H9 (cell line): ENCODE measurements around the gene CHST5. TPM values are rescaled to one million over a fixed set of nuclear protein-coding genes. Genes with fewer than 3 reads are reported as not detected.
A peak's percentile ranks its signal among the peaks of the same experiment; 100 is the strongest.

ENCODE experiments used
- DNase-seq: peaks from one replicate; pipeline ENCODE4 v3.0.0-alpha.2; 2017
- H2AFZ ChIP-seq: one replicate; pipeline ENCODE4 v1.6.1; 2013; ENCODE audit warnings: mild to moderate bottlenecking, low read length, control low read depth, moderate library complexity
- H2AK5ac ChIP-seq: 2 replicates; pipeline ENCODE4 v1.6.1; 2013; ENCODE audit warnings: low read length, control low read depth, mixed read lengths; ENCODE audit not compliant: insufficient read length
- H2BK120ac ChIP-seq: one replicate; pipeline ENCODE4 v1.6.1; 2013; ENCODE audit warnings: low read depth, mild to moderate bottlenecking, low read length, control low read depth, inconsistent platforms; ENCODE audit not compliant: poor library complexity, severe bottlenecking
- H2BK12ac ChIP-seq: 2 replicates; pipeline ENCODE4 v1.6.1; 2013; ENCODE audit warnings: low read length, control low read depth, mixed read lengths, low read depth; ENCODE audit not compliant: insufficient read length
- H2BK15ac ChIP-seq: 2 replicates; pipeline ENCODE4 v1.6.1; 2013; ENCODE audit warnings: low read depth, low read length, control low read depth
- H2BK20ac ChIP-seq: one replicate; pipeline ENCODE4 v1.6.1; 2013; ENCODE audit warnings: low read depth, mild to moderate bottlenecking, low read length, control low read depth, inconsistent platforms; ENCODE audit not compliant: poor library complexity, severe bottlenecking
- H2BK5ac ChIP-seq: 2 replicates; pipeline ENCODE4 v1.6.1; 2013; ENCODE audit warnings: low read length, control low read depth, mixed read lengths; ENCODE audit not compliant: insufficient read length
- H3K14ac ChIP-seq: 2 replicates; pipeline ENCODE4 v1.6.1; 2013; ENCODE audit warnings: low read length, control low read depth; ENCODE audit not compliant: insufficient read depth
- H3K18ac ChIP-seq: 2 replicates; pipeline ENCODE4 v1.6.1; 2013; ENCODE audit warnings: low read depth, mild to moderate bottlenecking, mixed read lengths, low read length, control low read depth; ENCODE audit not compliant: insufficient read length
- H3K23ac ChIP-seq: 2 replicates; pipeline ENCODE4 v1.6.1; 2013; ENCODE audit warnings: low read length, control low read depth, mixed read lengths, low read depth; ENCODE audit not compliant: insufficient read length
- H3K23me2 ChIP-seq: 2 replicates; pipeline ENCODE4 v1.6.1; 2013; ENCODE audit warnings: low read depth, mild to moderate bottlenecking, mixed read lengths, low read length, control low read depth; ENCODE audit not compliant: insufficient read length, poor library complexity, severe bottlenecking
- H3K27ac ChIP-seq: 2 replicates; pipeline ENCODE4 v1.5.1; 2013; ENCODE audit warnings: low read length, control low read depth, mixed read lengths, low read depth; ENCODE audit not compliant: insufficient read length
- H3K27me3 ChIP-seq: 2 replicates; pipeline ENCODE4 v1.6.1; 2013; ENCODE audit warnings: low read length, control low read depth, inconsistent platforms; ENCODE audit not compliant: insufficient read depth
- H3K4ac ChIP-seq: 2 replicates; pipeline ENCODE4 v1.6.1; 2013; ENCODE audit warnings: low read depth, mild to moderate bottlenecking, control low read depth, inconsistent platforms, low read length, moderate library complexity
- H3K4me1 ChIP-seq: 2 replicates; pipeline ENCODE4 v1.6.1; 2013; ENCODE audit warnings: low read length, control low read depth, inconsistent platforms; ENCODE audit not compliant: insufficient read depth
- H3K4me2 ChIP-seq: 2 replicates; pipeline ENCODE4 v1.6.1; 2013; ENCODE audit warnings: low read length, control low read depth, mixed read lengths; ENCODE audit not compliant: insufficient read length, insufficient read depth
- H3K56ac ChIP-seq: 2 replicates; pipeline ENCODE4 v1.6.1; 2013; ENCODE audit warnings: low read depth, mild to moderate bottlenecking, mixed read lengths, low read length, control low read depth; ENCODE audit not compliant: insufficient read length
- H3K79me1 ChIP-seq: 2 replicates; pipeline ENCODE4 v1.6.1; 2013; ENCODE audit warnings: low read depth, mild to moderate bottlenecking, moderate library complexity, low read length, control low read depth, inconsistent platforms; ENCODE audit not compliant: insufficient read depth, poor library complexity, severe bottlenecking
- H3K79me2 ChIP-seq: 2 replicates; pipeline ENCODE4 v1.6.1; 2013; ENCODE audit warnings: low read length, control low read depth, inconsistent platforms; ENCODE audit not compliant: insufficient read depth
- H3K9ac ChIP-seq: 2 replicates; pipeline ENCODE4 v1.6.1; 2013; ENCODE audit warnings: low read length, control low read depth, mixed read lengths; ENCODE audit not compliant: insufficient read length; ENCODE audit errors: extremely low read depth
- H3K9me3 ChIP-seq: one replicate; pipeline ENCODE4 v1.6.1; 2013; ENCODE audit warnings: low read depth, low read length, inconsistent platforms; ENCODE audit not compliant: control insufficient read depth
- H3T11ph ChIP-seq: one replicate; pipeline ENCODE4 v1.6.1; 2013; ENCODE audit warnings: mild to moderate bottlenecking, low read length, control low read depth, inconsistent platforms
- H4K20me1 ChIP-seq: one replicate; pipeline ENCODE4 v1.6.1; 2013; ENCODE audit not compliant: control insufficient read depth, insufficient read length, insufficient read depth
- H4K5ac ChIP-seq: 2 replicates; pipeline ENCODE4 v1.6.1; 2013; ENCODE audit warnings: low read depth, mild to moderate bottlenecking, mixed read lengths, low read length, control low read depth; ENCODE audit not compliant: insufficient read length
- H4K8ac ChIP-seq: replicated peaks from 2 replicates; pipeline ENCODE4 v1.6.1; 2013; ENCODE audit warnings: low read length, control low read depth, mixed read lengths, low read depth; ENCODE audit not compliant: insufficient read length
- H4K91ac ChIP-seq: 2 replicates; pipeline ENCODE4 v1.6.1; 2013; ENCODE audit warnings: low read depth, mild to moderate bottlenecking, moderate library complexity, mixed read lengths, low read length, control low read depth; ENCODE audit not compliant: insufficient read length
- H3K27ac Mint-ChIP-seq, 3 experiments: 2 replicates in 2 of 3; 3 replicates in 1 of 3; pipeline ENCODE4 v1.8.0; 2020 to 2021; ENCODE audit warnings: mixed read lengths in 3 of 3, mild to moderate bottlenecking in 1 of 3, moderate library complexity in 1 of 3
- H3K27me3 Mint-ChIP-seq: 2 replicates; pipeline ENCODE4 v1.8.0; 2021; ENCODE audit warnings: low read depth, mild to moderate bottlenecking, moderate library complexity, mixed read lengths
- H3K36me3 Mint-ChIP-seq, 3 experiments: 2 replicates in 2 of 3; 3 replicates in 1 of 3; pipeline ENCODE4 v1.8.0; 2020 to 2021; ENCODE audit warnings: low read depth in 3 of 3, mixed read lengths in 3 of 3; ENCODE audit not compliant: insufficient read depth in 1 of 3
- H3K4me1 Mint-ChIP-seq, 2 experiments: 2 replicates each; pipeline ENCODE4 v1.8.0; 2020; ENCODE audit warnings: mixed read lengths in 2 of 2
- H3K4me3 Mint-ChIP-seq, 2 experiments: 2 replicates in 1 of 2; 3 replicates in 1 of 2; pipeline ENCODE4 v1.8.0; 2020 to 2021; ENCODE audit warnings: mild to moderate bottlenecking in 2 of 2, mixed read lengths in 2 of 2, moderate library complexity in 1 of 2
- H3K9me3 Mint-ChIP-seq, 2 experiments: 2 replicates in 1 of 2; 3 replicates in 1 of 2; pipeline ENCODE4 v1.8.0; 2020; ENCODE audit warnings: mild to moderate bottlenecking in 2 of 2, mixed read lengths in 2 of 2, moderate library complexity in 1 of 2
- WGBS: extraction: QIAGEN DNeasy Blood & Tissue Kit; methylation state at CpG from one replicate; pipeline ENCODE4 v1.1.7; 2013; ENCODE audit warnings: missing lambda C conversion rate, low lambda C conversion rate, mixed read lengths; ENCODE audit not compliant: insufficient read length; ENCODE audit errors: extremely low coverage; 5-methylcytosine and 5-hydroxymethylcytosine counted together
- total RNA-seq: library from RNA; stranded (reverse); gene quantifications from 2 replicates; pipeline ENCODE4 v1.2.1, GENCODE V29; 2021
- TF ChIP-seq, protein P1 (sequence below): fragments of 200-600 bp; sonication (generic); conservative IDR thresholded peaks from 3 replicates; pipeline ENCODE4 v1.8.0; 2021; ENCODE audit warnings: antibody characterized with exemption, mild to moderate bottlenecking

CHST5 gene
- total RNA-seq, 1 experiment from 2014 or later, result not detected

DNA sequence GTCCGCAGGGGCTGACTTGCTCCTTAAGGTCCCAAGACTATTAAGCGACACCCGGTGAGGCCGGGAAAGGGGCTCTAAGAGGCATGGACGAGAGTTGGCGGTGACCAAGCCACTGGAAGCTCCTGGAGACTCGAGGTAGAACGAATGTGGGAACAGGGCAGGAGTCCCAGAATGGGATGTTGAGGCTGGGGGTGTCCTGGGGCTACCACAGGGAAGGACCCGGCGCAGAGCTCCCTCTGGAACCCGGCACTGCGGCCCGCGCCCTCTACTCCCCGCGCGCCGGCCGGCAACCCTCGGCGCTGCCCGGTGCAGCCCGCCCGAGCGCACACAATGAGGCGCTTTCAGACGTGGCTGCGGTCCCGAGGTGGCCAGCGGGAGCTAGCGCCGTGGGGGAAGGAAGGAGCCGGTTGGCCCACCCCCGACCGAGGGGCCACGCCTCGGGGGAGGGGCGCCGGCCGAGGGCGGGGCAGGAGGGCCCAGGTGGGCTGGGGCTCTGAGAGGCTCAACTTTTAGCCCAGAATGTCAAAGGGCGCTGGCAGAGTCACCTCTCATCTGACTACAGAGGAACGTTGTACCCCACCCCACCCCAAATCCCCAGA is 40.7 kb downstream of the CHST5 start, which contains the start of gene CHST6:
Gene CHST6 (minus strand): TSS at position 366 of the 599 bp plus-strand sequence. CDS start 15,613 bp downstream, outside the sequence.
- peak within 1 kb of the TSS; percentile 72 for H3K18ac ChIP-seq
- H3K27me3 ChIP-seq, result no peaks in the 10 kb centered on the region
- H2BK12ac ChIP-seq, result no peak within 1 kb of the TSS
- no peaks in the 10 kb centered on the region for H3K79me1 ChIP-seq
- H3K4me1 ChIP-seq, result no peaks in the 10 kb centered on the region; the same call in 1 of the 2 replicates
- peak within 1 kb of the TSS; percentile 58 for H3K9ac ChIP-seq
- WGBS, result no CpG with 5 or more reads among the region's 43 CpGs
- H3K79me2 ChIP-seq, result no peaks in the 10 kb centered on the region
- peaks cover 12% of the 10 kb centered on the region for H3K23me2 ChIP-seq
- TF ChIP-seq, protein P1, sequence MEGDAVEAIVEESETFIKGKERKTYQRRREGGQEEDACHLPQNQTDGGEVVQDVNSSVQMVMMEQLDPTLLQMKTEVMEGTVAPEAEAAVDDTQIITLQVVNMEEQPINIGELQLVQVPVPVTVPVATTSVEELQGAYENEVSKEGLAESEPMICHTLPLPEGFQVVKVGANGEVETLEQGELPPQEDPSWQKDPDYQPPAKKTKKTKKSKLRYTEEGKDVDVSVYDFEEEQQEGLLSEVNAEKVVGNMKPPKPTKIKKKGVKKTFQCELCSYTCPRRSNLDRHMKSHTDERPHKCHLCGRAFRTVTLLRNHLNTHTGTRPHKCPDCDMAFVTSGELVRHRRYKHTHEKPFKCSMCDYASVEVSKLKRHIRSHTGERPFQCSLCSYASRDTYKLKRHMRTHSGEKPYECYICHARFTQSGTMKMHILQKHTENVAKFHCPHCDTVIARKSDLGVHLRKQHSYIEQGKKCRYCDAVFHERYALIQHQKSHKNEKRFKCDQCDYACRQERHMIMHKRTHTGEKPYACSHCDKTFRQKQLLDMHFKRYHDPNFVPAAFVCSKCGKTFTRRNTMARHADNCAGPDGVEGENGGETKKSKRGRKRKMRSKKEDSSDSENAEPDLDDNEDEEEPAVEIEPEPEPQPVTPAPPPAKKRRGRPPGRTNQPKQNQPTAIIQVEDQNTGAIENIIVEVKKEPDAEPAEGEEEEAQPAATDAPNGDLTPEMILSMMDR, result no peak
- no peak within 1 kb of the TSS for H4K5ac ChIP-seq
- no peak within 1 kb of the TSS for H4K8ac ChIP-seq
- H2BK15ac ChIP-seq, result no peak within 1 kb of the TSS
- no peak within 1 kb of the TSS for H2AFZ ChIP-seq
- peaks cover 6% of the 10 kb centered on the region; the same call in 1 of the 2 replicates for H3K27me3 Mint-ChIP-seq
- peak within 1 kb of the TSS; percentile 60 to 81 (median 61); a peak in 5 of 7 replicates for H3K27ac Mint-ChIP-seq
- H3T11ph ChIP-seq, result no peak within 1 kb of the TSS
- peaks cover 3% of the 10 kb centered on the region for H4K20me1 ChIP-seq
- no peak within 1 kb of the TSS for H2BK5ac ChIP-seq
- peaks cover 18 to 22% of the 10 kb centered on the region in 2 experiments for H3K4me1 Mint-ChIP-seq
- no peak within 1 kb of the TSS for H3K4ac ChIP-seq
- H3K4me3 Mint-ChIP-seq, result peak within 1 kb of the TSS; percentile 85 to 94
- H2AK5ac ChIP-seq, result no peak within 1 kb of the TSS
- no peak within 1 kb of the TSS for H3K23ac ChIP-seq
- peaks cover 0 to 9% (median 0%) of the 10 kb centered on the region in 3 experiments; a peak in 3 of 7 replicates for H3K36me3 Mint-ChIP-seq
- no peak within 1 kb of the TSS for H4K91ac ChIP-seq
- H3K27ac ChIP-seq, result no peak within 1 kb of the TSS
- no peaks in the 10 kb centered on the region for H3K9me3 ChIP-seq
- H3K56ac ChIP-seq, result no peak within 1 kb of the TSS
- H2BK20ac ChIP-seq, result no peak within 1 kb of the TSS
- H3K4me2 ChIP-seq, result peak within 1 kb of the TSS; percentile 65
- peak within 1 kb of the TSS; percentile 43 for H3K14ac ChIP-seq
- no peaks in the 10 kb centered on the region for H3K9me3 Mint-ChIP-seq
- DNase-seq, result peak; percentile 88
- no peak within 1 kb of the TSS for H2BK120ac ChIP-seq
